Measurements from ENCODE around the gene KDM5C. TPM values are rescaled to one million over a fixed set of nuclear protein-coding genes. Genes with fewer than 3 reads are reported as not detected.

The KDM5C gene
- 98.7 and 105 TPM in 2 replicates for total RNA-seq (2021)
- long read RNA-seq, full-length matches to known transcripts = 3 of 37 reads
- long read RNA-seq, partial matches to known transcripts = 15 of 37 reads
- long read RNA-seq, other reads (novel, unspliced or antisense) = 19 of 37 reads

DNA sequence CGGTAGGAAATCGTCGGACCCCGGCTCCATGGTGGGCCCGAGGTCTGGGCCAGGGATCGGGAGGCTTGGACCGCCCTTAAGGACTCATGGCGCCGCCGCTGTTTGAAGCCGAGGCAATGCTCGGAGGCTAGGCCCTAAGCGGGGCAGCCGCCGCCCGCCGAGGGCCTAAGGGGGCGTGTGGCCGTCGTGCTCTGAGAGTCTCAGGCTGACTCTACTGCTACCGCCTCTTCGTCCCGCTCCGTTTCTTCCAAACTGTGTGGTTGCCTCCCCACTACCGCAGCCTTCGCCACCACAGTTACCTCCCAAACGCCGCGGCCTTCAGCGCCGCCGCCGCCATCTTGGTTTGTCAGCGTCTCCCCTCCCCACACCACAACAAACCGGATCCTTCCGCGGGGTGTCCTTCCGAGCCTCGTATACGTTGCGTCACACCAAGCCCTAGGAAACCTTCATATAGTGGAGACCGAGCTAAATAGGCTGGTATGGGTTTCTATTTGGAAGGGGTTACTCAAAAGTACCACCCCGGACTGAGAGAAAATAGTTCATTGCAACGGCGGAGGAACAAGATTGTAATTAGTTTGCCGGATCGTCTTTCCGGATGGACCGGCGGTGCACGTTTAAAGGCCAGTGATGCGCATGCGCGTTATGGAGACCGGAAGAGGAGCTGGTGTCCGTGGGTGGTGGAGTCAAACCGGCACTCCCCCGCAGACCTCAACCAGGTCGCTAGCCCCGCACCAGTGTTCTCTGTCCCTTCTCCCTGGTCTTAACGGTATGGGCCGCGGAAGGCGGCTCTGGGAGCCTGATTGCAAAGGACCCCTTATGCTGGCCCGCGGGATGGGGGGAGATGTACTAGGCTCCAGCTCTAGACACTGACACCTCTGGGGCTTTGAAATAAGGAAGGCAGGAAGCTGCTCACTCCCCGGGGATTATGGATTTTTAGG, at the start of gene KDM5C:
KDM5C (minus strand) TSS at position 348 of the 938 bp plus-strand sequence; CDS start at position 30, 318 bp downstream.
- Histone ChIP-seq H2BK20ac (ENCODE audit: low read depth, low read length, poor library complexity, severe bottlenecking) (no peak within 1 kb of the TSS), H3K4me2 (ENCODE audit: insufficient read depth, insufficient read length, low read length) (peak within 1 kb of the TSS; percentile 81), H2BK15ac (ENCODE audit: low read depth, low read length) (no peak within 1 kb of the TSS), H3K9me3 (ENCODE audit: control insufficient read depth, low read depth, low read length) (no peaks in the 10 kb centered on the region), H3K79me1 (ENCODE audit: insufficient read depth, low read depth, low read length, poor library complexity, severe bottlenecking) (peaks cover 3% of the 10 kb centered on the region), H4K91ac (ENCODE audit: insufficient read length, low read depth, low read length) (peak within 1 kb of the TSS; percentile 1), H4K8ac (replicated peaks; ENCODE audit: insufficient read length, low read depth, low read length) (no peak within 1 kb of the TSS), H3K56ac (ENCODE audit: insufficient read length, low read depth, low read length) (peak within 1 kb of the TSS; percentile 80), H3K23me2 (ENCODE audit: insufficient read length, low read depth, low read length, poor library complexity, severe bottlenecking) (peaks cover 8% of the 10 kb centered on the region), H3K23ac (ENCODE audit: insufficient read length, low read depth, low read length) (no peak within 1 kb of the TSS), H2BK120ac (ENCODE audit: low read depth, low read length, poor library complexity, severe bottlenecking) (no peak within 1 kb of the TSS), H3K4ac (ENCODE audit: low read depth, low read length) (no peak within 1 kb of the TSS; the same call in 1 of the 2 replicates), H3K18ac (ENCODE audit: insufficient read length, low read depth, low read length) (peak within 1 kb of the TSS; percentile 90), H4K5ac (ENCODE audit: insufficient read length, low read depth, low read length) (no peak within 1 kb of the TSS), H3T11ph (ENCODE audit: low read length) (no peak within 1 kb of the TSS), H3K14ac (ENCODE audit: insufficient read depth, low read length) (peak within 1 kb of the TSS; percentile 84), H2AK5ac (ENCODE audit: insufficient read length, low read length) (no peak within 1 kb of the TSS), H3K79me2 (ENCODE audit: insufficient read depth, low read length) (peaks cover 30% of the 10 kb centered on the region; the same call in 1 of the 2 replicates), H2BK12ac (ENCODE audit: insufficient read length, low read depth, low read length) (no peak within 1 kb of the TSS), H3K27me3 (ENCODE audit: insufficient read depth, low read length) (no peaks in the 10 kb centered on the region), H4K20me1 (ENCODE audit: control insufficient read depth, insufficient read depth, insufficient read length) (no peaks in the 10 kb centered on the region), H3K4me1 (ENCODE audit: insufficient read depth, low read length) (peaks cover 8% of the 10 kb centered on the region; the same call in 1 of the 2 replicates), H2BK5ac (ENCODE audit: insufficient read length, low read length) (peak within 1 kb of the TSS; percentile 85), H3K27ac (ENCODE audit: insufficient read length, low read depth, low read length) (peak within 1 kb of the TSS; percentile 64), H3K9ac (ENCODE audit: extremely low read depth, insufficient read length, low read length) (peak within 1 kb of the TSS; percentile 98), H2AFZ (ENCODE audit: low read length) (no peak within 1 kb of the TSS)
- peaks cover 35 to 73% of the 10 kb centered on the region in 2 experiments for H3K9me3 Mint-ChIP-seq
- peaks cover 20 to 33% (median 27%) of the 10 kb centered on the region in 3 experiments for H3K36me3 Mint-ChIP-seq (ENCODE audit: insufficient read depth in 1 of 3, low read depth in 3 of 3)
- H3K27ac Mint-ChIP-seq = peak within 1 kb of the TSS; percentile 99 to 100 (median 100)
- DNase-seq = peak; percentile 93
- peaks cover 23 to 25% of the 10 kb centered on the region in 2 experiments for H3K4me1 Mint-ChIP-seq
- WGBS (ENCODE audit: extremely low coverage, insufficient read length, low lambda C conversion rate) = no CpG with 5 or more reads among the region's 67 CpGs
- H3K27me3 Mint-ChIP-seq (ENCODE audit: low read depth) = peaks cover 1% of the 10 kb centered on the region; the same call in 1 of the 2 replicates
- TF ChIP-seq, protein P1, sequence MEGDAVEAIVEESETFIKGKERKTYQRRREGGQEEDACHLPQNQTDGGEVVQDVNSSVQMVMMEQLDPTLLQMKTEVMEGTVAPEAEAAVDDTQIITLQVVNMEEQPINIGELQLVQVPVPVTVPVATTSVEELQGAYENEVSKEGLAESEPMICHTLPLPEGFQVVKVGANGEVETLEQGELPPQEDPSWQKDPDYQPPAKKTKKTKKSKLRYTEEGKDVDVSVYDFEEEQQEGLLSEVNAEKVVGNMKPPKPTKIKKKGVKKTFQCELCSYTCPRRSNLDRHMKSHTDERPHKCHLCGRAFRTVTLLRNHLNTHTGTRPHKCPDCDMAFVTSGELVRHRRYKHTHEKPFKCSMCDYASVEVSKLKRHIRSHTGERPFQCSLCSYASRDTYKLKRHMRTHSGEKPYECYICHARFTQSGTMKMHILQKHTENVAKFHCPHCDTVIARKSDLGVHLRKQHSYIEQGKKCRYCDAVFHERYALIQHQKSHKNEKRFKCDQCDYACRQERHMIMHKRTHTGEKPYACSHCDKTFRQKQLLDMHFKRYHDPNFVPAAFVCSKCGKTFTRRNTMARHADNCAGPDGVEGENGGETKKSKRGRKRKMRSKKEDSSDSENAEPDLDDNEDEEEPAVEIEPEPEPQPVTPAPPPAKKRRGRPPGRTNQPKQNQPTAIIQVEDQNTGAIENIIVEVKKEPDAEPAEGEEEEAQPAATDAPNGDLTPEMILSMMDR (conservative IDR thresholded peaks at IDR 0.05) = no peak
- H3K4me3 Mint-ChIP-seq = peak within 1 kb of the TSS; percentile 92 to 99
